ENCODE results near the gene CTTNBP2.

Gene CTTNBP2, protein sequence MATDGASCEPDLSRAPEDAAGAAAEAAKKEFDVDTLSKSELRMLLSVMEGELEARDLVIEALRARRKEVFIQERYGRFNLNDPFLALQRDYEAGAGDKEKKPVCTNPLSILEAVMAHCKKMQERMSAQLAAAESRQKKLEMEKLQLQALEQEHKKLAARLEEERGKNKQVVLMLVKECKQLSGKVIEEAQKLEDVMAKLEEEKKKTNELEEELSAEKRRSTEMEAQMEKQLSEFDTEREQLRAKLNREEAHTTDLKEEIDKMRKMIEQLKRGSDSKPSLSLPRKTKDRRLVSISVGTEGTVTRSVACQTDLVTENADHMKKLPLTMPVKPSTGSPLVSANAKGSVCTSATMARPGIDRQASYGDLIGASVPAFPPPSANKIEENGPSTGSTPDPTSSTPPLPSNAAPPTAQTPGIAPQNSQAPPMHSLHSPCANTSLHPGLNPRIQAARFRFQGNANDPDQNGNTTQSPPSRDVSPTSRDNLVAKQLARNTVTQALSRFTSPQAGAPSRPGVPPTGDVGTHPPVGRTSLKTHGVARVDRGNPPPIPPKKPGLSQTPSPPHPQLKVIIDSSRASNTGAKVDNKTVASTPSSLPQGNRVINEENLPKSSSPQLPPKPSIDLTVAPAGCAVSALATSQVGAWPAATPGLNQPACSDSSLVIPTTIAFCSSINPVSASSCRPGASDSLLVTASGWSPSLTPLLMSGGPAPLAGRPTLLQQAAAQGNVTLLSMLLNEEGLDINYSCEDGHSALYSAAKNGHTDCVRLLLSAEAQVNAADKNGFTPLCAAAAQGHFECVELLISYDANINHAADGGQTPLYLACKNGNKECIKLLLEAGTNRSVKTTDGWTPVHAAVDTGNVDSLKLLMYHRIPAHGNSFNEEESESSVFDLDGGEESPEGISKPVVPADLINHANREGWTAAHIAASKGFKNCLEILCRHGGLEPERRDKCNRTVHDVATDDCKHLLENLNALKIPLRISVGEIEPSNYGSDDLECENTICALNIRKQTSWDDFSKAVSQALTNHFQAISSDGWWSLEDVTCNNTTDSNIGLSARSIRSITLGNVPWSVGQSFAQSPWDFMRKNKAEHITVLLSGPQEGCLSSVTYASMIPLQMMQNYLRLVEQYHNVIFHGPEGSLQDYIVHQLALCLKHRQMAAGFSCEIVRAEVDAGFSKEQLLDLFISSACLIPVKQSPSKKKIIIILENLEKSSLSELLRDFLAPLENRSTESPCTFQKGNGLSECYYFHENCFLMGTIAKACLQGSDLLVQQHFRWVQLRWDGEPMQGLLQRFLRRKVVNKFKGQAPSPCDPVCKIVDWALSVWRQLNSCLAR (N-terminal part only)

DNA sequence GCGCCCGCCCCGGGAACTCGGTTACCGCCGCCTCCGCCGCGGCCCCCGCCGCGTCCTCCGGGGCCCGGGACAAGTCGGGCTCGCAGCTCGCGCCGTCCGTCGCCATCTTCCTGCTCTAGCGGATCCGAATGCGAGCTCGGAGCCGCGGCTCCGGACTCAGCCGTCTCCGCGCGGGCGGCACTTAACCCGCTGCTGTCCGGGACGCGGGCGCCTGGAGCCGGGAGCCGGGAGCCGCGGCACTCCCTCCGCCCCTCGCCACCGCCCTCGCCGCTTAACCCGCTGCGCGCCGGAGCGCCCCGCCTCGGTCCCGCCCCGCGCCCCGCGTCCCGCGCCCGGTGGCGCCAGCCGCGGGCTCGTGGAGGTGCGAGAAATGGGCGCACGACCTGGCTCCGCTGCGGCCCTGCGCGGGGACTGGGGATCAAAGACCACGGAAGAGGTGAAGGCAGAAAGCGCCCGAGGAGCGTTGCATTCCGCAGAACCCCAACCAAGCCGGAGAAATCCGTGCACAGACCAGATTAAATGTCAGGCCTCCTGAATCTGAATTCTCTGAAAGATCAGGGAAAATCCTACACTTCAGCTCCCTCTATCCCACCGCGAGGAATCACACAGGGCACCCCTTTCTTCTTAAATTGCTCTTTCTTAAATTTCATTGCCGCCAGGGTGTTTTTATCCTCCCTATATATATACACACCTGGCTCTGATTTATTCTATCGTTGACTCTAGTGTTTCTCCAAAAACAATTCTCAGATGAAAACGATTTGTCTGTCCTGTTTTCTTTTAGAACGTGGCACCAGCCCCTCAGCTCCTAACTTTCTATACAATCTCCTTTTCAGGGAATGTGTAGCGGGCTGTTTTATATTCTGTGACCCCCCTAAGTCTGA, at the start of gene CTTNBP2:
CTTNBP2 (minus strand) TSS at position 132 of the 881 bp plus-strand sequence; CDS start at position 106, 26 bp downstream.
- no peak for DNase-seq

DNA sequence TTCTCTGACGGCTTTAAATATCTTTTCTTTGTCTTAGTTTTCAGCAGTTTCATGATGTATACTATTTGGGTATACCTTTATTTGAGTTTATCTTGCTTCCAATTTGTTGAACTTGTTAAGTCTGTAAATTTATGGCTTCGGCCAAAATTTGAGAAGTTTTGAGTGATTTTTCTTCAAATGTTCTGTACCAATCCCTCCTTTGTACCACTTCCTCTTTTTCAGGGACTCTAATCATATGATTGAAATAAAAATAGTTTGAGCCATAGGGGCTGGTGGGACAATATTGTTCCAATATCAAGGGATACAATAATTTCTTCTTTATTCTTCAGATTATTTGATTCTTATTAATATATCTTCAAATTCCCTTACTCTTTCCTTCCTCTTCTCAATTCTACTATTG, 43.1 kb upstream of the CTTNBP2 start:
- no peak for DNase-seq

DNA sequence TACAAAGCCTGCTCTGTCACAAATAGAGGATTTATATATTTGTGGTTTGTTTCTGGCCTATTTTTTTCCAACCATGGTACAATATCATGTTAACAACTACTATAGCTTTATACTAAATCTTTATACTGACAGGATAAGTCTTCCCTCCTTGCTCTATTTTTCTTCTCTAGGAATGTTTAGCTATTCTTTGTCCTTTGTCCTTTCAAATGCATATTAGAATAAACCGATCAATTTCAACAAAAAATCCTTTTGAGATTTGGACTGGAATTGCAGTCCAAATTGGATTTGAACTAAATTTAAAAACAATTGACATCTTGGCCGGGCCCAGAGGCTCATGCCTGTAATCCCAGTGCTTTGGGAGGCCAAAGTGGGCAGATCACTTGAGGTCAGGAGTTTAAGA, 39.2 kb upstream of the CTTNBP2 start:
- no peak for DNase-seq

DNA sequence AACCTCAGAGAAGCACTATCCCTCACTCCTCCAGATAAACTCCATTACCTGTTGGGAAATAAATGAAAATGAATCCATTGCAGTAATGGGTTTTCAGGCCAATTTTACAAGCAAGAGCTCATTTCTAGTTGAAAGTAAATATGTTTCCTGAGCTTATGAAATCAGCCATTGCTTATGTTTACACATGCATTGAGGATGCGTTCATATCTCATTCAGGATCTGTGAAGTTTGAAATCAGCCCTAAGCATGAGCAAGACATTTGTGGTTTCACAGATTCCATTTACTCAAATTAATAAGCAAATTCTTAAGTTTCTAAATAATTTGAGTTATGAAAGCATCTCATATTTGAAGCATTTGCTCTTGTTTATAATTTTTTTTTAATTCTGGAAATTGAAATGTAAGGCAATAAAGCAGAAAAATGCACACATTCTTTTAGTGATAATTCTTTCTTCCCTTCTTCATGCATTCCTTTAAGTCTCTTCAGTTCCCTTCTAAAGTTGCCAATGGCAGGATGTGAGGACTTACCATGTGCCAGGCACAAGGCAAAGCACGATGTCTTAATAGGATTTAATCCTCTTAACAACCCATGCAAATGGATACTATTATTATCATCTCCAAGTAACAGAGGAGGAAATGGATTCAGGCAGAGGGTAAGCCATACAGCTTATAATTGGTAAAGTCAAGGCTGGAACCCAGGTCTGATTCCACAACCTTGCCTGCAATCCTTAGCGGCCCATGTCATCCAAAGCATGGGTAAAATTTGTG, 35.0 kb upstream of the CTTNBP2 start:
- DNase-seq, result no peak

DNA sequence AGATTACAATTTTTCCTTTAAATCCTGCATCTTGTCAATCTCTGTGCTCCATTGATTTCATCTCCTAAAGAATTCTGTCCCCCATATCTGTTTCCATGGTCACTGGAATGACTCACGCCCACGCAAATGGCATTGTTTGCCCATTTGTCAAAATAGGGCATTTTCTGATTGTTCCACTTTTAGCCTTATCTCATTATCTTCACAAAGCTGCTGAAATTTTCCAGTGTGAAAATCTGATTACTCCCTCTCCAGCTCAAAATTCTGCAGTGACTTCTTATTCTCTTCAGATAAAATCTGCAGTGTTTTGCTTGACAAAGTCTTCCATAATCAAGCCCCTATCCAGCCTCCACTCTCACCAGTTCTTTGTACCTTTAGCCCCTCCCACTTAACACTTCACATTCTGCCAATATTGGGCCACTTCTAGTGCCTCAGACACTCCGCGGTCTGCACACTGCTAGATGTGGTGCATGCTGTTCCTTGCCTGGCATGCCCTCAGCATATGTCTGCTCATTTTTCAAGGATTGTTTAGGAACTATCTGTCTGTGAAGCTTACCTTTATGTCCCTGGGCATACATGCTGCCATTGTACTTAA, 33.9 kb upstream of the CTTNBP2 start:
- no peak for DNase-seq

DNA sequence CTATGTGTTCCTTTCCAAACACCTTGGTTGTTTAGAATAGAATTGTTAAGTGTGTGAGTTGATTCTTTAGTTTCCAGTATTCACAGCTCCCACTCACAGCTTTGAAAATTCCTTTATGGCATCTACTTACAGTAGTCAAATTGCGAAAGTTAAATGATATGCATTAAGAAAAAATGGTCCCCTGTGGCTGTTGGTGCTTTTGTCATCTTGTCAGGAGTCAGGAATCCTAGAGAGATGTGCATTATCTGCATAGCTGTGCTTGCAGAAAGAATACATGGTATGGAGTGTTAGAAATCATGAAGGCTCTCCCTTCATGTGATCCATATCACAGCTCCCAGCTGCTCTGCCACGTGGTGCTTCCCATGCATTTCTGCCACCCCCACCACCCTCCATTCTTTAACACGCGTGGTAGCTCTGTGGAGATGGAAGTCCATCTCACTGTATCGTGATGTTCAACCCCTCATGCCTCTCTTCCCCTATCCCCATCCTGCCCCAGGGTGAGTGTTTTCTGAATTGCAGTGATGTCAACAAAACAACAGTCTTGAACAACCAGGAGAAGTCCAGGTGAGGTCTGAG, 29.2 kb upstream of the CTTNBP2 start:
- DNase-seq, result no peak

DNA sequence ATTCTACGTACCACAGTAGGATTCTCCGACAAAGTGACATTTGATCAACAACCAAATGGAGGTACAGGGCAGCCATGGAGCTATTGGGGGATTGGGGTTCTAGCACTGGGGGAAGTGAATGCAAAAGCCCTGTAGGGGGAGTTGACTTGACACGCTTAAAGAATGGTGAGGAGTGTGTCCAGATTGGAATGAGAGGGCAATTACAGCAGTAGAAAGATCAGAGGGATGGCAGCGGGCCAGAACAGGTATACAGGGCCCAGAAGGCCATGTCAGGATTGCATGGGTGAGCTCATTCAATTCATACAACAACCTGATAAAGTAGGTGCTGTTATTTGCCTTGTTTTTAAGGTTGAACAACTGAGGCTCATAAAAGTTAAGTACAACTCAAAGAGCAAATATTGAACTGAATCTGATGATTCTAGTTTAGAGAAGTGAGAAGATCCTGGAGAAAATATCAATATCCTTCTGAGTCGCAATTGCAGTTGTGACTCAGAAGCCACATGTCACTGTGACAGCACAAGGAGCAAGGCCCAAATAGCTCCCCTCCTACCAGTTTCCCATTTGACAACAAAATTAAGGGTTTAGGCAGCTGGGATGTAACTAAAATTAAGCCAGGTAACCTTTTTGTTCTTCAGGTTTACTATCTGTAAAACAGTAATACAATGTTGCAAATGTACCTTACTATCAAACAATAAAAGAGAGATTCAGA, 28.0 kb upstream of the CTTNBP2 start:
- no peak for DNase-seq

DNA sequence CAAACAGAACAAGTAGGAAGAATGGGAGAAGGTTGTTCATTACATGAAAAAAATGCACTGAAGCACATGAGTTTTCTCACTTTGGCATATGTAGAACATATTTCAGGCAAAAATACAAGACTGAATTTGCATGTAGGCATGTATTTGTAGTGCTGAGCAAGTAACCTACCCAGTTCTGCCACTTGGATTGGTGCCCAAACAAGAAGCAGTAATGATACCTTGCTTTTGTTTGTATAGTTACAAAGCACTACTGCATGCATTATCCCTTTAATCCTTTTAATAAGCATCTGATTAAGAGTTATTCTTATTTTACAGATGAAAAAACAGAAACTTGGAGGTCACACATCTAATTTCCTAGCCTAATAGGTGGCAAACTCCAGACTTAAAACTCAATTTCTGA, 23.1 kb upstream of the CTTNBP2 start:
- DNase-seq, result no peak

DNA sequence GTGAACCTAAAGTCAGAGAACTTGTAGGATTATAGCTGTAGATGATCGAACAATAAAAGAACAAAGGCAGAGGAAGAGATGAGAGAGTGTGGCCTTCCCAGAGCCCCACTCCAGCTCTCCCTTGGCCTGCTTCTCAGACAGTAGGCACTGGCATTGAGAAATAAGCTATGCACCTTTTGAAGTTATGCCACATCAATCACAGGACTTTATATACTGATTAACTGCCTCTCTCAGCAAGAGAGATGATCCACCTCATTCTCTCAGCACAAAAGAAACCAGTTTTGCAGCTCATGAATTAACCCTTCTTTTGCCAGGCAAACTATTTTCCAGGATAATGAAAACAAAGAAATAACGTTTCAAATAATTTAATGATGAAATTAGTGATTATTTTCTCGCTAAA, 22.0 kb upstream of the CTTNBP2 start:
- no peak for DNase-seq

DNA sequence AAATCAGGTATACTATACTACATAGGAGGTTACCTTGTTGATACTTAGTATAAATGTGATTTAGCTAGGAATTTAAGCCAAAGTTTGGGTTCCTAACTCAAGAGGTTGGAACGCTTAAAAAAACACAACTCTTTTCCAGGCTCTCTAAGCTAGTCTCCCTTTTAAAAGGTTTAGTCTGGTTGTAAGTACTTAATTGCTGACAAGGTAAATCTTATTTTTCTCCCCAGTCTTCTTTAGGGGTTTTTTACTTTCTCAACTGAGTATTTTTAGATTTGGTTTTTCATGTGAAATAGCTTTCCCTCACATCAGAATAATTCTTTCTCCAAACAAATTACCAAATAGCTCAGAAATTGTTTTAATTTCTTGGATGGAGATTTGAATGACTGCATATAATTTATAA, 20.8 kb upstream of the CTTNBP2 start:
- no peak for DNase-seq

DNA sequence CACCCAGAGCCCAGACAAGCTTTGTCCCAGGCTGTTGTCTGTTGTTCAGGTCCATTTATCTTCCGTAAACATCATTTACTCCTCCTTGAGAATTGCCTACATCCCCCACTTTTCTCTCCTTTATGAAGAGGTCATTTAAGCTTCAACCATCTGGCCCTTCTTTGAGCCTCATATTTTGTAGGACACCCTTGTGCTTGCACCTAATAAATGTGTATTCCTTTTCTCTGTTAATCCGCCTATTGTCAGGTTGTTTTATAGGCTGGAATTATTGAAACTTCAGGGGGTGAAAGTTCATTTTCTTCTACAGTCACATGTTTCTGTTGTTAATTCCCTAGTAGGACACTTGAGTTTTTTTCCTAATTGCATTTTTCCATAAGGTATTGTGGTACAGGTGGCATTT, 19.6 kb upstream of the CTTNBP2 start:
- no peak for DNase-seq

DNA sequence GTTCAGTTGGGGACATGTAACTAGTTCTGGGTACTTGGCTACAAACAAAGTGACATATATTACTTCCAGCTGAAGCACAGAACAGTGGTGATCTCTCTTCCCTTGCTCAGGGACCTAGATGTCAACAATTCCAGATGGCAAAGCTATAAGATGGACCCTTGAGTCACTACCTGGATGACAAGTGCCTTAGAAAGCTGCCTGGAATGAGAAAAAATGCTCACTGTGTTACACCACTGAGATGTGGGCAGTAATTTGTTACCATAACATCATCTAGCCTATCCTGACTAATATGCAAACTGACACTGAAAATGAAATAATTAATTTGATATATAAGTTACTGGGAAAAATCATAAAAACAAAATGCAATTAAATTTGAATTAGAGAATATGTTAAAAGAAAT, 16.4 kb upstream of the CTTNBP2 start:
- no peak for DNase-seq

DNA sequence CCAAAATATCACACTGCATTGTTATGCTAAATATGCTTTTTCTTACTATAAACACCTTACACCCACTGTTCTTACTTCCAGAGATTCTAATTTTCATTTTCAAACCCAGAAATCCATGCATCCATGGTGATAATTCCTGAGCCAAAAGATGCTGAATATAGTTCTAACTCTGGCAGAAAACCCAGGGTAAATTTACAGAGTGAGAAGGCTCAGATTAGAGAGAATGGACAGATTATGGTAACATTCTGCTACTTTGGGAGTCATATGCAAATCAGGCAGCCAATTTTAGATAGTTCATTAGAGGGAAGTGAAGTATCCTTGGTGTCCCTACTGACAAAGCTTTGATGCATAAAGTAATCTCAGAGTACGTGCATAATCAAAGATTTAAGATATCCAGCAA, 15.4 kb upstream of the CTTNBP2 start:
- no peak for DNase-seq

DNA sequence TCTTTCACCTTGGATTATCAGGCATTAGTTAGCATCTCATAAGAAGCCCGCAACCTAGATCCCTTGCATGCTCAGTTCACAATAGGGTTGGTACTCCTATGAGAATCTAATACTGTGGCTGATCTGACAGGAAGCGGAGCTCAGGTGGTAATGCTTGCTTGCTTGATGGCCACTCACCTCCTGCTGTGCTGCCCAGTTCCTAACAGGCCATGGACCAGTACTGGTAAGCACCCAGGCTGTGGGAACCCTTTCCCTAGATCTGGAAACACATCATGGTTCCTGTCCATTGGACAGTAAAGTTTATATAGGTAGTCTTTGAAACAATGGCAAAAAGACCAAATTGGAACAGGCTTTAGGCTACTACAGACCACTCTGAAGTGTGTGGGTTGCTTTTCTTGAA, 9.4 kb upstream of the CTTNBP2 start:
- DNase-seq, result no peak

DNA sequence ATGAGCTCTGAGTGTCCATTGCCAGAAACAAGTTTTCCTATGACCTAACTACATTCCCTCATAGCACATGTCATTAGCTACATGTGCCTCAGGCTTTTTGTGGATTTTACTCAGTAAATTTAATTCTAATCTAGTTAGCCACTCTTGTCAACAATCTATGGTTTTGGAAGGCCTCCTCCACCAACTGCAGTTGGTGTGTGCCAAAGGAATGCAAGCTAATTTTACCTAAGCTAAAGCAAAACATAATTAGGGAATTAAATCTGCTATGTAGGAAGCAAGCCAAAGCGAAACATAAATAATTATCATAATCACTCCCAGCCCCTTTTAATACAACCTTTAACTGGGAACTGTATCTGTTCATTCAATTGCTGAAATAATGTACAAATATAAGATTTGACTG, 3.5 kb upstream of the CTTNBP2 start:
- DNase-seq, result no peak

DNA sequence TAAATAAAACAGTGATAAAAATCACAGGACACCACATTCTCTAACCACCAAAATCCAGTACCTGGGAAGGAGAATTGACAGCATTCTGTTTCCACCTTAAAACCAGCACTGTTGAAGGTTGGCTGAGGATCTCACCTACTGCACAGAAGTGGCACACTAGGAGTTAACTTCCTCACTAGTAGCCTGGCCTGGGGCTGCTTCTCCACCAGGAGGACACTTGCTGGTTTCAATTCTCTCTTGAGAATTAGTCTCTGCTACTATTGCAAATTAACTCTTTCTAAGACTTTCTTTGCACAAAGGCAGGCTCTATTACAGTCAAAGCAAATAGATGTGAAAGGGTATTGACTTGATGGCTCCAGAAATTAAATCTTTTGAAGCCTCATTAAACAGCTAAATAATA, 2.3 kb upstream of the CTTNBP2 start:
- DNase-seq, result no peak

DNA sequence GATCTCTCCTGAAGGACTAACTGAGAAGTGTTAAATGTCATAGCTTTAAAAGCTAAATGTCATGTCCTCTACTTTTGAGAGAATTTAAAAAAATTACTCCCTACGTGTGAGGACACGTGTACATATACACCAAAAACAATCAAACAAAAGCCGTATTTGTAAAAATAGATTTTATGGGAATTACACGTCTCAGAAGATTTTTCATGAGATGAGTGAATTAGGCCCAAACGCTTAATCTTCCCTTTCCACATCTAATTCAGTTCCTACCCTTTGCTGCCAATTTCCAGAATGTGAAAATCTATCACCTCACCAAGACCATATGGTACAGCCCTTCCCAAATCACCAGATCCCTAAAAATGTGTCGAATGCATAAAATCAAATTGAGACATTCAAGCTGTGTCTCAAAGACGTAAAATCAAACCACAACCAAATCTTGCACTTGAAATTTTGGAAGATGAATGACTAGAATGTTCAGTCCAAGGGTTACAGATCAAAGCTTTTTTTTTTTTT, 1.0 kb upstream of the CTTNBP2 start:
- no peak for DNase-seq

DNA sequence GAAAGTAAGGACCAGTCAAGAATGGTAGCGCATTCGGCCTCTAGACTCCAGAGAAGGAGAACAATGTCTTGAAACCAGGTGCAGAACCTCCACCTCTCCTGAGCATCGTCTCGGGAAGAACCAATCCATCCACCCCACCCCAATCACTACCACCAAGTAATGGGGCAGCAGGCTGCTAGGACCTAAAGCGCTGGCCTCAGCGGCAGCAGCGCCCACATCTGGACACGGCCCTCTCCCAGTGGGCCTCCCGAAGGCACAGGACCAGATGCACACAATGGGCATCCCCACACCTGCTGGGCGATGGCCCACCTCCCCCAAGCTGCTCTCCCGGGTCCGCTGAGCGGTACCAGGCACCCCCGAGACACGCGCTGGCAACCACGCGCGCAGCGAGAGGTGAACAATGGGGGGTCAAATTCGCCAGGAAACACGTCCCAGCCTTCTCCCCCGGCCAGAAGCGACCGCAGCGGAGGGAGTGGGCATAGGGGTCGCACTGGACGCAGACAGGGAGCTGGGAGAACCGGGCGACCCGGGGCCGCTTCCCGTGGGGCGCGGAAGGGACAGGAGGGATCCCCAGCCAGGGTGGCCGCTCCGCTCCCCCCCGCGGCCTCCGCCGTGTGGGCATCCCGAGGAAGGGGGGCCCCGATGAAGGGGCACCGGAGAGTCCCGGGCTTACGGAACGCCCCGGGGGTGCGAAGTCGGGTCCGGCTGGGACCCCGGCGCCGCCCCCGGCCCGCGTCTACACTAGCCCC, 506 bp downstream of the CTTNBP2 start:
- no peak for DNase-seq

Measured in T1000 (cell line).